ENCODE results near the gene GRPEL2.

Gene GRPEL2

DNA sequence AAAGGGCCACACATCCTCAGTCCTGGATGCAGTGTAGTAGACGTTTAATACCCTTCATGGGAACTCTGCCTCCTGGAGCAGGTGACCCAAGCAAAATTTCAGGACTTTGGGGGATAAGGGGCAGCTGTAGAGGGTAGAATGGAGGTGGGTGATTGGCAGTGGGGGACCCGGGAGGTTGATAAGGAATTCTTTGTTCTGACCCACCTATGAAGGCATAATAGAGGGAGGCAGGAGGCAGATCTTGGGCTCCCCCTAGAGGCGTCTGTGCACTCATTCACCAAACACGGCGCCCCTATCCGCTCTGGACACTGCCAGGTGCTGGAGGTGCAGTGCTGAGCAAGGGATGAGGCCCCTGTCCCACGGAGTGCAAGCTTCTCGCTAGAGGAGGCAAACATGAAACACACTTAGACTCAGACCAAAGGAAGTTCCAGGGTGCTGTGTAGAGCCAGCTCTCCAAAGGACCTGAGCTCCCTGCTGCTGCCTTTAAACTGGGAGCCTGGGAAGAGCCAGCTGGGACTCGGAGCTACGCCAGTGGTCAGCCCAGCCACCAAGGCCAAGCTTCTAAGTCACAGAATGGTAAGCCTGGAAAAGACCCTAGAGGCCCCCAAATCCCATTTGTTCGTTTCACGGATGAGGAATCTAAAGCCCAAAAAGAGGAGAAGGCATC, 26.1 kb downstream of the GRPEL2 start:
- FAIRE-seq (no peak), DNase-seq (ENCODE audit: insufficient read length, low spot score) (peak; percentile 77)
- no peak for TF ChIP-seq POLR2A (IDR thresholded peaks at IDR 0.05; ENCODE audit: low read depth, low read length)

DNA sequence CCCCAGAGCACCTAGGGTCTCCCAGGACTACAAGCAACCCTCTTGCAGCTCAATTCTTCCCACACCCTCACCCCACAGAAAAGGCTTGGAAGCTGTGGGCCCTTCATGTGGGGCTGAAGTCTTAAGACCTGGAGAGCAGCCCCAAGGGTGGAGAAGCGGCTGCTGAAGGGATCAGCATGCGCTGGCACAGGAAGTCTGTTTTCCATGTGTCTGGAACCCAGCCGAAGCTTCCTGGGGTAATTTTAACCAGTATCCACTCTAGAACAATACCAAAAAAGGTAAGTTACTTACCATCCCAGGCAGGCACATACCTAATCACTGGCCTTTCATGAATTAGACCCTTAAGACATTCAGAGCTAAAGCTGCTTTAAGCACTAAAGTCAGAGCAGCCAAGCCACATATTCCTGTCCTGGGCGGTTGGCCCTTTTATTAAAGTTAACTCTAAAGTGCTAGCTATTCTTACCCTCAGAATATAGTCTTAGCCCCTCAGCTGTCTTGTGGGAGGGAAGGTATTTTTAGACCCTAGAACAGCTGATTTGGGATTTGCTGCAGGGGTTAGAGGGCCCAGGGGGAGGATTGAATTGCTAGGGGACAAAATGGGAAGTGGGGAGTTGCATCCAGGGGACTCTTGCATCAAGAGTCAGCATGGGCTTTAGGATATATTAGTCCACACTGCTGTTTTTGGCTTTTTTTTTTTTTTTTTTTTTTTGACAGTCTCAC, 26.9 kb downstream of the GRPEL2 start:
- FAIRE-seq, result no peak

DNA sequence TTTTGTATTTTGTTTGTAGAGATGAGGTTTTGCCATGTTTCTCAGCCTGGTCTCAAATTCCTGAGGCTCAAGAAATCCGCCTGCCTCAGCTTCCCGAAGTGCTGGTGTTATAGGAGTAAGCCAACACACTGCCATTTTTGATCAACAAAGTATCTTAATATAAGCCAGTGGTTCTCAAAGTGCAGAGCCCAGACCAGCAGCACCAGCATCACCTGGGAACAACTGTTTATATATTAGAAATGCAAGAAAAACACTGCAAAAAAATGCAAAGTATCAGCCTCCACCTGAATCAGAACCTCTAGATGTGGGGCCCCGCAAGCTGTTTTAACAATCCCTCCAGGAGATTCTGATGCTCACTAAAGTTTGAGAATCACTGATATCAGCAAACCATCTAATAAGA, 27.6 kb downstream of the GRPEL2 start:
- DNase-seq (ENCODE audit: insufficient read length, low spot score) (no peak), FAIRE-seq (no peak)
- TF ChIP-seq POLR2A (IDR thresholded peaks at IDR 0.05; ENCODE audit: low read depth, low read length), result no peak

More for the DNA sequence above, 26.9 kb downstream of the GRPEL2 start:
- TF ChIP-seq POLR2A (IDR thresholded peaks at IDR 0.05; ENCODE audit: low read depth, low read length), result no peak
- DNase-seq (ENCODE audit: insufficient read length, low spot score), result no peak

DNA sequence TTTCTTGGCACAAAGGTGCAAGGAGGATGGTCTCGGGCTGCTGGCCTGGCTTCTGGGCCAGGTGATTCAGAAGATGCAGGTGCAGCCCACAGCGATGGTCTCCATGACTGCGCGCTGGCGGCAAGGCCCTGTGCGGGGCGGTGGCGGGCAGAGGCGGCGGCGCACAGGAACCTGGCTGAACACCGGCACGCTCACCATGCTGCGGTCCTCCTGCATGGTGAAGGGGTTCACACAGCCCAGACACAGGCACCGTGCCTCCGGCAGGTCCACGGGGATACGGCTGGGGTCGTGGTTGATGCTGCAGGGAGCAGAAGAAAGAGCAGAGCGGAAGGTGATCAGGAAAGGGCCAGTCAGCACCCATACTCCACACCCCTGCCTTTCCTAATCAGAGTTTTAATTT, 29.0 kb downstream of the GRPEL2 start:
- no peak for FAIRE-seq
- DNase-seq (ENCODE audit: insufficient read length, low spot score), result no peak
- TF ChIP-seq POLR2A (IDR thresholded peaks at IDR 0.05; ENCODE audit: low read depth, low read length), result no peak

DNA sequence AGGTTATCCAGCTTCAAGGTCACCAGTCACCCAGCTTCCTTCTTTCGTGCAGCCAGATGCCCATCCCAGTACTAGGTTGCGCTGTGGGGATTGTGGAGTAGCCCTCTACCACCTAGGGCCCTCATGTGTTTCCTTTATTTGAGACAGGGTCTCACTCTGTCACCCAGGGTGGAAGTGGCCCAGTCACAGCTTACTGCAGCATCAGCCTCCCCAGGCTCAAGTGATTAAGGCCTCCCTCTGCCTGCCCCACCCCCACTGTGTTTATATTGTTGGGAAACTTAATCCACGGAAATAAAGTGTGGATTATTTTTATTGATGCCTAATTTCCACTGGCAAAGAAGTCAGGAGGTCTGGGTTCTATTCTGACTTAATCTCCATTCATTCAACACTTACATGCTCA, 29.5 kb downstream of the GRPEL2 start:
- FAIRE-seq, result no peak
- no peak for DNase-seq (ENCODE audit: insufficient read length, low spot score)
- TF ChIP-seq POLR2A (IDR thresholded peaks at IDR 0.05; ENCODE audit: low read depth, low read length), result no peak

DNA sequence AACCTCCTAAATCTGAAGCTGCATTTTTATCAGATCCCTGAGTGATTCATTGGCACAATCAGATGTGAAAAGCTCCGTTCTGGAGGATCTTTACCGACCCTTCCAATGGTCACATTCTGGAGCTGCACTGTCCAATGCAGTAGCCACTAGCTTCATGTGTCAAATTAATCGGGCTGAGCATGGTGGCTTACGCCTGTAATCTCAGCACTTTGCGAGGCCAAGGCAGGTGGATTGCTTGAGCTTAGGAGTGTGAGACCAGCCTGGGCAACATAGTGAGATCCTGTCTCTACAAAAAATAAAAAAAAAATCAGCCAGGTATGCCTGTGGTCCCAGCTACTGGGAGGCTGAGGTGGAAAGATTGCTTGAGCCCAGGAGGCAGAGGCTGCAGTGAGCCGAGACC, 30.1 kb downstream of the GRPEL2 start:
- no peak for FAIRE-seq
- no peak for TF ChIP-seq POLR2A (IDR thresholded peaks at IDR 0.05; ENCODE audit: low read depth, low read length)
- DNase-seq (ENCODE audit: insufficient read length, low spot score), result no peak

DNA sequence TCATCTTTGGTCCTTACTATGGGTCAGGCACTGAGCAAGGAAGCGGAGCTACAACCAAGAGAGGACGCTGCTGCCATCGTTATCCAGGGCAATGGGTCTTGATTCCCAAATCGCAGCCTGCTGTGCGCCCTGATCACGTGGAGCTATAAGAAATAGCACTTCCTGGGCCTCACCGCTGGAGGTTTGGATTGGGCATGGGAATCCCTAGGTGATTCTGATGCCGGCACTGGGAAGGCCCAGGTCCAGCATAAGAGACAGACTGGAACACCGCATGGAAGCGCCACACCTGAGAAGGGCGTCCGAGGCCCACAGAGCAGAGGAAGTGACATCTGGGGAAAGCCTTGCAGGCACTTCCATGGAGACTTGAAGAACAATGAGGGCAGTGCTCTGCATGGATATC, 30.8 kb downstream of the GRPEL2 start:
- DNase-seq (ENCODE audit: insufficient read length, low spot score) (no peak), FAIRE-seq (no peak)
- no peak for TF ChIP-seq POLR2A (IDR thresholded peaks at IDR 0.05; ENCODE audit: low read depth, low read length)

DNA sequence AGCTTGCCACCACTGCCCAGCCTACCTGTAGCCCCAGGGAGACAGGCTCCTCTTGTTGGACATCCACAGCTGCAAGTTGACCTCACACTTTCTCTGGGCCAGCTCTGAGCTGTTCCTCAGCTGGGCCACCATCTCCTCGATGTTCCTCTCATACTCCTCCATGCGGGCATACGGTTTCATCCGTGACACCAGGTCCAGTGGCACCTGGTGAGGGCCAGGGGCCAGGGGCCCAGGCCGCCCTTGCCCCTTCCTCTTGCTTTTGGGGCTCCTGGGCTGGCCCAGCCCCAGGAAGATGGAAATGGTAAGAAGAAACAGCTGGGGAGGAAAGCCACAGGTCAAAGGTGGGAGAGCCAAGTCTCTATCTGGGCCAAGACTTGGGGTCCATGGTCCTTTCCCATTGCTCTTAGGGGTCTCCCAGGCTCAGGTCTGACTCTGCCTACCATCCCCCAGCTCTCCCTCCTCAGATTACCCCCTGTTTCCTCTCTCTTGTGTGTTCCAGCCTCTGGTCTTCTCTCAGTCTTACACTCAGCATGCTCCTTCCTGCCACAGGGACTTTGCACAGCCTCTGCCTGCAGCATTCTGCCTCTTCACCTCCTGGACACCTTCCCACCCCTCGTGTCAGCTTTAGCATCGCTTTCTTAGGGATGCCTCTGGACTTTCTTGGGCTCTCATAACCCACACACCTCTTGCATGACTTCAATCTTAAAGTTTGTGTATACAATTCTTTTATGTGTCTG, 31.6 kb downstream of the GRPEL2 start:
- no peak for DNase-seq (ENCODE audit: insufficient read length, low spot score)
- TF ChIP-seq POLR2A (IDR thresholded peaks at IDR 0.05; ENCODE audit: low read depth, low read length), result no peak
- FAIRE-seq, result no peak

DNA sequence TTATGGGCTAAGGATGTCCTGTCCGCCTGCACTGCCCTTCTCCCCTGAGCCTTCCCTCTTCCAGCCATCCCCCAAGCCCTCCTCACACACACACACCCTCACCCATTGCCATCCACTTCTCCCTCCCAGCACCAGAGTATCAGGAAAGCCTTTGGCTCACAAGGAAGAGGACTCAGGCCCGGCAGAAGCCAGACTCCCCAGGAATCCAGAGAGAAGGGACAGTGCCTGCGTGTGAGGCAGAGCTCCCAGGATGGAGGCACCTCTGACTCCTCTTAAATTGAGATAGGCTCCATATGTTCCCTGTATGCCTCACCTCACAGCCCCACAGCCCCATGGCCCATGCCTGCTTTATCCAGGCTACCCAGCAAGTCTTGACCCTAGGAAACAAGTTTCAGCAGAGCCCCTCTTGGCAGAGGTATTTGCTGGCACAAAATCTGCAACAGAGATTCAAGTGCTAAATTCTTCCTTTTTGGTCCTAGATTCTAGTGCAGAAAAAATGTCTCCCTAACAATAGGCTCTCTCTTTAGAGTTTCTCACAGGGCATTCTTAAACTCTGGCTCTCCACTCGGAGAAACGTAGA, 33.0 kb downstream of the GRPEL2 start:
- FAIRE-seq (no peak), DNase-seq (ENCODE audit: insufficient read length, low spot score) (no peak)
- TF ChIP-seq POLR2A (IDR thresholded peaks at IDR 0.05; ENCODE audit: low read depth, low read length), result no peak

DNA sequence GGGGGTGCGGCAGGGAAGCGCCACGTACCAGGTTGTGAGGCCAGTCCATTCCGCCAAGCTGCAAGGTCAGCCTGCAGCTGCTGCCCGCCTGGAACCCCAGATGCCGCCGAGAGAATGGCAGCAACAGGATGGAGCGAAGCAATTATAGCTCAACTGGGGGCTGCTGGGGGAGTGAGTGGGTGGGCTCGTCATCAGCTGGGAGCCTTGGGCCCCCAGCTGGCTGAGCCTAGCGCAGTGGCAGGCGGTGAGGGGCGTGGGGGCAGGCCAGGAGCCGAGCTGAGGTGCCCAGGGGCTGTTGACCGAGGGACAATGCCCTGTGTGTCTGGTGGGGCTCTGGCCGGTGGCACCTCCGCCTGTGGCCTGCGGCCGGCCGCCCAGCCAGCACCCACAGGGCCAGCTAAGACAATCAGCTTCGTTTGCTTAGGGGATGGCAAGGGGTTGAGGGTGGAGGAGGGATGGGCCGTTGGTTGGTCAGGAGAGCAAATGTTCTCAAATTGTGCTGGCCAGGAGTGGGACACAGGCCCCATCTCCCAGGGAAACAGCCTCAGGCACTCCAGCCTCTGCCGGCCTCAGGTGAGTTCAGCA, 34.0 kb downstream of the GRPEL2 start, which contains the start of gene IL17B:
IL17B (minus strand) TSS at position 116 of the 585 bp plus-strand sequence; CDS start at position 49, 67 bp downstream.
- DNase-seq (ENCODE audit: insufficient read length, low spot score), result no peak
- no peak for FAIRE-seq
- no peak for TF ChIP-seq POLR2A (IDR thresholded peaks at IDR 0.05; ENCODE audit: low read depth, low read length)

DNA sequence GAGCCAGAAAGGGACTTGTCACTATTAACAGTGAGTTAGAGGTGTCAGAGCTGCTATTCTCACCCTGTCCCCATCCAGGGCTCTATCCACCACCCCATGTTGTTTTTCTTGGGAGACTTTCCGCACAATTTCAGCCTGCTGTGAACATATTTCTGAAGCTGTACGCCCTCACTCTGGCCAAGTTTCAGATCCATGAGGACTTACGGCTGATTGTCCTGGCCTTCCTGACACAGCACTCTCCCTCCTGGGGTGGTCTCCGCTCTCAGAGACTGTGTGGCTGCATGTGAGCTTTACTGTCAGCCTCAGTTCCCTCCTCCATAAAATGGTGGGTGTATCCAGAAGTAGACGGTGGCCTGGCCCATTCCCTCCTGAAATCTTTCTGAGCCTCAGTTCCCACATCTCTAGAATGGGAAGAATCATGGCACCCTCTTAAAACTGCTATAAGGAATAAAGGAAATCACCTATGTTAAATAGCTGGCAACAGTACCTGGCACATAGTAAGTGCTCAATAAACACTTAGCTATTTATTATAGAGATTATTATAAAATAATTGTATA, 34.6 kb downstream of the GRPEL2 start:
- DNase-seq (ENCODE audit: insufficient read length, low spot score) (no peak), FAIRE-seq (no peak)
- TF ChIP-seq POLR2A (IDR thresholded peaks at IDR 0.05; ENCODE audit: low read depth, low read length), result no peak

DNA sequence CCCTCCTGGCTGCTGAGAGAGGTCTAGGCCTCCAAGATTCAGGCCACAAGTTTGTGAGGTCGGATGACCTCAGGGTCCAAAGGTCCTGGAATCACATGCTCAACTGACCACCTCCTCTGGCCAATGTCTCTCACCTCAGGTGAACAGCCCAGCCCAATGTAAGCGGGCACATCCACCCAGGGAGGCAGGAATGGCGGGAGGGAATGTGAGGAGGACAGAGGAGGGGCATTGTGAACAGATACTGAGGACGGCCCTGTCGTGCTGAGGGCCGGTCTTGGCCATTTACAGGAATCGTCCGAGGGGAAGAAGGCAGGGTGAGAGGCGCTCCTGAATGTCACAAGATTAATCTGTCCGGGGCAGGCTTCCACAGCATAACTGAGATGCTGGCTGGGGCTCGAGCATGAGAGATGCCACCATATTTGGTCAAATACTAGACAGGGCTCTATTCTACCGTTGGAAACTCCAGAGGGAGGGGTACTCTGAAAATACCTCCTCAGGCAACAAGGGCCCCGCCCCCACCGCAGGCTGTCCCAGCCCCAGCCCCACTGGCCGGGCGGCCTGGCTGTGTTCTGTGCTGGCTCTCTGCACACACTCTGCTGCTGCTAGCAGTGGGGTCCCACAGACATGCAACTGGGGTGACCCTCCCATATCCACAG, 35.3 kb downstream of the GRPEL2 start:
- DNase-seq (ENCODE audit: insufficient read length, low spot score) (no peak), FAIRE-seq (no peak)
- no peak for TF ChIP-seq POLR2A (IDR thresholded peaks at IDR 0.05; ENCODE audit: low read depth, low read length)
